OCI-LY7 (cell line): ENCODE measurements around the gene KCNJ11. TPM values are rescaled to one million over a fixed set of nuclear protein-coding genes. Genes with fewer than 3 reads are reported as not detected.

Experiments used
- BruUV-seq: library from RNA; stranded (reverse); fragments of 400-500 nt; replicated peaks from 2 replicates; lab custom pipeline; 2021; lab: Mats Ljungman, UMichigan
- CTCF ChIA-PET: fragments of 300-600 bp; sonication (Branson Sonifier 250); formaldehyde crosslinking; loops from one replicate; lab custom pipeline; 2022; ENCODE audit warnings: antibody characterized with exemption; ENCODE audit not compliant: unreplicated experiment; lab: Charles Lee
- POLR2A ChIA-PET: fragments of 300-600 bp; sonication (Branson Sonifier 250); formaldehyde crosslinking; loops from one replicate; lab custom pipeline; 2022; ENCODE audit warnings: antibody characterized with exemption; lab: Charles Lee
- DNase-seq: peaks from one replicate; pipeline ENCODE4 v3.0.0-alpha.2; 2015; ENCODE audit warnings: low spot score
- H2AFZ ChIP-seq: fragments of 200-600 bp; sonication (generic), shearing (Covaris generic); 2 replicates; pipeline ENCODE4 v1.6.1; 2014; ENCODE audit warnings: mild to moderate bottlenecking, antibody characterized with exemption, low read length, moderate library complexity
- H3K27ac ChIP-seq: fragments of 200-600 bp; sonication (generic); 2 replicates; pipeline ENCODE4 v1.5.1; 2014; ENCODE audit warnings: mixed run types, low read depth, mild to moderate bottlenecking, moderate library complexity, low read length, inconsistent platforms; ENCODE audit not compliant: poor library complexity, severe bottlenecking
- H3K36me3 ChIP-seq: fragments of 200-600 bp; sonication (generic); 2 replicates; pipeline ENCODE4 v1.6.1; 2014; ENCODE audit warnings: mild to moderate bottlenecking, antibody characterized with exemption, low read length, moderate library complexity, mixed read lengths; ENCODE audit not compliant: insufficient read depth
- H3K4me1 ChIP-seq: fragments of 200-600 bp; sonication (generic); 2 replicates; pipeline ENCODE4 v1.5.1; 2014; ENCODE audit warnings: mild to moderate bottlenecking, low read length; ENCODE audit not compliant: insufficient read depth, poor library complexity, severe bottlenecking
- H3K4me2 ChIP-seq: fragments of 200-600 bp; sonication (generic); 2 replicates; pipeline ENCODE4 v1.6.1; 2014; ENCODE audit warnings: mild to moderate bottlenecking, low read length
- H3K4me3 ChIP-seq: fragments of 200-600 bp; sonication (generic); 2 replicates; pipeline ENCODE4 v1.5.1; 2014; ENCODE audit warnings: mild to moderate bottlenecking, low read depth, low read length; ENCODE audit not compliant: poor library complexity, severe bottlenecking
- H3K79me2 ChIP-seq: fragments of 200-600 bp; sonication (generic); 2 replicates; pipeline ENCODE4 v1.6.1; 2016; ENCODE audit warnings: low read depth, mild to moderate bottlenecking, low read length, moderate library complexity, mixed read lengths; ENCODE audit not compliant: insufficient read depth
- H3K9me2 ChIP-seq: fragments of 200-600 bp; sonication (generic); 2 replicates; pipeline ENCODE4 v1.6.1; 2016; ENCODE audit warnings: mild to moderate bottlenecking, low read length, mixed read lengths; ENCODE audit not compliant: insufficient read depth
- H3K9me3 ChIP-seq: fragments of 200-600 bp; sonication (generic); 2 replicates; pipeline ENCODE4 v1.6.1; 2014; ENCODE audit warnings: mild to moderate bottlenecking, mixed run types, low read length, mixed read lengths
- H4K20me1 ChIP-seq: fragments of 200-600 bp; sonication (generic); 2 replicates; pipeline ENCODE4 v1.6.1; 2014; ENCODE audit warnings: mild to moderate bottlenecking, antibody characterized with exemption, low read length, moderate library complexity, mixed read lengths; ENCODE audit not compliant: insufficient read depth
- CTCF ChIP-seq: fragments of 200-600 bp; sonication (generic); conservative IDR thresholded peaks from 2 replicates; pipeline ENCODE4 v1.5.1; 2014; ENCODE audit warnings: mild to moderate bottlenecking, antibody characterized with exemption, low read length, moderate library complexity, mixed read lengths
- EZH2phosphoT487 ChIP-seq: fragments of 200-600 bp; sonication (generic); IDR thresholded peaks from 2 replicates; pipeline ENCODE4 v1.6.1; 2018; ENCODE audit warnings: low read depth, borderline replicate concordance, mild to moderate bottlenecking, mixed run types, antibody characterized with exemption, low read length, moderate library complexity, mixed read lengths
- intact Hi-C: fragments of 100-400 bp; cut with micrococcal nuclease; formaldehyde crosslinking; loops from one replicate; pipeline ENCODE4 v1.10.0; 2022; ENCODE audit not compliant: unreplicated experiment
- total RNA-seq, 2 experiments: library from RNA; depleted of rRNA in 1 of 2; stranded (reverse); fragments of >200 nt in 1 of 2; shearing (Covaris generic) in 1 of 2; gene quantifications; 2 replicates each; pipeline ENCODE4 v1.2.3, GENCODE V29; 2014 to 2022

Gene KCNJ11
- total RNA-seq, 2 experiments from 2014 or later = 7.0 to 8.0 TPM

- H3K9me2 ChIP-seq = no peaks in the 10 kb centered on the region
- no peak overlapping the region for H3K4me2 ChIP-seq
- TF ChIP-seq CTCF = no peak
- TF ChIP-seq EZH2phosphoT487 = no peak
- no TSS peak for BruUV-seq
- DNase-seq = no peak
- H3K79me2 ChIP-seq = no peaks in the 10 kb centered on the region
- no peak overlapping the region for H3K4me3 ChIP-seq
- CTCF ChIA-PET = interaction anchor here (0.6 kb wide), 1 partner anchor 26 kb away, joined by 4 read pairs; no protein-coding TSS in a partner anchor
- no peaks in the 10 kb centered on the region for H4K20me1 ChIP-seq
- no peaks in the 10 kb centered on the region for H3K36me3 ChIP-seq
- H3K4me1 ChIP-seq = no peaks in the 10 kb centered on the region
- H3K27ac ChIP-seq = no peak overlapping the region
- intact Hi-C loops = no loop called here
- H3K9me3 ChIP-seq = no peaks in the 10 kb centered on the region
- no peak overlapping the region for H2AFZ ChIP-seq
- POLR2A ChIA-PET = no interaction called here
Measured at GRCh38 chr11:17414992-17415391, 26.5 kb upstream of the KCNJ11 start.

- no peak for DNase-seq
- intact Hi-C loops = no loop called here
- Histone ChIP-seq H3K79me2 (no peaks in the 10 kb centered on the region), H3K4me3 (no peak overlapping the region), H3K9me2 (no peaks in the 10 kb centered on the region), H3K36me3 (no peaks in the 10 kb centered on the region), H3K27ac (no peak overlapping the region), H4K20me1 (no peaks in the 10 kb centered on the region), H3K4me1 (no peaks in the 10 kb centered on the region), H3K4me2 (no peak overlapping the region), H3K9me3 (no peaks in the 10 kb centered on the region), H2AFZ (no peak overlapping the region)
- ChIA-PET CTCF (no interaction called here), POLR2A (interaction anchor here (0.6 kb wide), 1 partner anchor 189 kb away, joined by 3 read pairs; no protein-coding TSS in a partner anchor)
- no peak for TF ChIP-seq CTCF
- no peak for TF ChIP-seq EZH2phosphoT487
- BruUV-seq = no TSS peak
Measured at GRCh38 chr11:17414317-17414737, 25.9 kb upstream of the KCNJ11 start.

- Histone ChIP-seq H3K4me1 (no peaks in the 10 kb centered on the region), H2AFZ (no peak overlapping the region), H3K9me2 (no peaks in the 10 kb centered on the region), H3K27ac (no peak overlapping the region), H3K4me3 (no peak overlapping the region), H4K20me1 (no peaks in the 10 kb centered on the region), H3K4me2 (no peak overlapping the region), H3K9me3 (no peaks in the 10 kb centered on the region), H3K36me3 (no peaks in the 10 kb centered on the region), H3K79me2 (no peaks in the 10 kb centered on the region)
- ChIA-PET CTCF (no interaction called here), POLR2A (interaction anchor here (0.6 kb wide), 1 partner anchor 188 kb away, joined by 3 read pairs; no protein-coding TSS in a partner anchor)
- BruUV-seq = no TSS peak
- TF ChIP-seq CTCF (no peak), EZH2phosphoT487 (no peak)
- no peak for DNase-seq
- intact Hi-C loops = no loop called here
Measured at GRCh38 chr11:17413414-17414316, 25.2 kb upstream of the KCNJ11 start.
